Erythroblast (primary cell): ENCODE data around the gene SHOC2.

ENCODE experiments used
- GATA1 ChIP-seq: IDR thresholded peaks from 2 replicates; pipeline ENCODE4 v1.6.1; 2011; ENCODE audit warnings: low read depth, mild to moderate bottlenecking, control low read depth, low read length, moderate library complexity
- POLR2A ChIP-seq: IDR thresholded peaks from 2 replicates; pipeline ENCODE4 v1.6.1; 2011; ENCODE audit warnings: mild to moderate bottlenecking, low read length

DNA sequence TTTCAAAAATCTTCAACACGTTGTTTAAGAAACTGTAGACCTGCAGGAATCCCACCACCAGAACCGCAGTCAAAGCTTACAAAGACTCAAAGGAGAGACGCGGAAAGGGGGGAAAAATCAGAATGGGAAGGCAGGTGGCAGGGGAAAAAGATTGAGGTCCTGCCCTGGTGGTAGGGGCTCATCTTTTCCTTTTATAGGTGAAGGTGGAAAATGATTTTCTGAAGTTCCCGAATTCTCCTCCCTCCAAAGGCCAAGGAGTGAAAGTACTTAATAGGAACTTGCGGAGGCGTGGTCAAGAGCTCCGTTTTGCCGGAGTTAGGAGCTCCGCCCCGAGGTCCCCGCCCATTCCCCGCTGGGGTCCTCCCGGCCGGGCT, 1.1 kb upstream of the SHOC2 start:
- TF ChIP-seq POLR2A (no peak), GATA1 (no peak)
